ENCODE measurements around the gene ENPP4.
A peak's percentile ranks its signal among the peaks of the same experiment; 100 is the strongest.
"Not testable (repeated sequence)": the region's sequence is repeated elsewhere in the genome, so short reads cannot be mapped to it uniquely, and the experiment has no call there.

Gene ENPP4, protein sequence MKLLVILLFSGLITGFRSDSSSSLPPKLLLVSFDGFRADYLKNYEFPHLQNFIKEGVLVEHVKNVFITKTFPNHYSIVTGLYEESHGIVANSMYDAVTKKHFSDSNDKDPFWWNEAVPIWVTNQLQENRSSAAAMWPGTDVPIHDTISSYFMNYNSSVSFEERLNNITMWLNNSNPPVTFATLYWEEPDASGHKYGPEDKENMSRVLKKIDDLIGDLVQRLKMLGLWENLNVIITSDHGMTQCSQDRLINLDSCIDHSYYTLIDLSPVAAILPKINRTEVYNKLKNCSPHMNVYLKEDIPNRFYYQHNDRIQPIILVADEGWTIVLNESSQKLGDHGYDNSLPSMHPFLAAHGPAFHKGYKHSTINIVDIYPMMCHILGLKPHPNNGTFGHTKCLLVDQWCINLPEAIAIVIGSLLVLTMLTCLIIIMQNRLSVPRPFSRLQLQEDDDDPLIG

DNA sequence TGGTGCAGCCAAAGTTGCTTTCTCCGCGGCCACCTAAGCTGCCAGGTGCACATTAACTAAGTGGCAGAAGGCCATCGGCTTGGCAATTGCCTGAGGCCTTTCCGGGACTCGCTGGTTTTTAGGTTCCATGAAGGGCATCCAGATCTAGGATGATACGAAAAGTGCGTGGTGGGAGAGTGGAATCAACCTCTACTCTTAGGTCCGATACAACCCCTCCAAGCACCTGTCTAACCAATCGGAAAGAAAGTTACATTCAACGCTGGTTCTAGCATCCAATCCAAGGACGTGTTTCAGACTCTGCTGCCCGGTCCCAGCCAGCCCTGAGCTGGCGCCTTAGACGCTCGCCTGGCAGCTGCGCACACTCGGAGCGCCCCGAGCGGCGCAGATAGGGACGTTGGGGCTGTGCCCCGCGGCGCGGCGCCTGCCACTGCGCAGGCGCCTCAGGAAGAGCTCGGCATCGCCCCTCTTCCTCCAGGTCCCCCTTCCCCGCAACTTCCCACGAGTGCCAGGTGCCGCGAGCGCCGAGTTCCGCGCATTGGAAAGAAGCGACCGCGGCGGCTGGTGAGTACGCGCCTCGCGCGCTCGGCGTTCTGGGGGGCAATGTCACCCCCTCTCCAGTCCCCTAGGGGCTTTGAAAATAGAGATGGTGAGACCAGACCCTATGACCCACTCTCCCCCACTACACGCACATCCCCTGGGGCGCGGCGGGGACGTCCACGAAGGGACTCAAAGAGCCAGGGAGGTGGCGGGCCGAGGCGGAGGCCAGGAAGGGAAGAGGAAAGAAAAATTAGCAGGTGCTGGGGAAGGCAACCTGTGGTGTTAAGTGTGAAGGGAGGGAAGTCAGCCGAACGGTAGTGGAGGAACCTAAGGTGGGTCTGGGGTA lies at the start of gene ENPP4:
ENPP4 (plus strand) TSS at position 361 of the 883 bp plus-strand sequence. CDS start 9,595 bp downstream, outside the sequence.
- Histone ChIP-seq H3K27ac (peak within 1 kb of the TSS in 16 of 21 experiments; percentile 4 to 81 (median 60)), H3K4me3 (peak within 1 kb of the TSS; percentile 32 to 59 (median 52))

DNA sequence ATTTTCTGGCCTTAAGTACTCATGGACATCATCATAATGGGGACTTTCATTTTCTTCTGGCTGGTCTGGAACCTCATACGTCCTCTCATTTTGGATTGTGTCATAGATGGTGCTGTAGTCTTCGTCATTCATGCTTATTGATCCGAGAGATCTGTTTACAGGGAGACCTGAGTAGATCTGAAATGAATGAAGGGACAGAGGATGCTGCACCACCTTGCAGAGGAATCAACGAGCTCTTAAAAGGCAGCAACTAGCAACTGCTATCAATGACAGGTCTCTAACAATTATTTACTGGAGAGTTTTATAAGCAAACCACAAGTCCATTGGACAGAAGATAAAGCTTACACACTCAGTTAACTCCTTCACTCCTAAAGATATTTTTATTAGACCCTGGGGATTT lies 49.7 kb upstream of the ENPP4 start:
- no peak overlapping the region for H3K4me3 ChIP-seq
- H3K27ac ChIP-seq: no peak overlapping the region

DNA sequence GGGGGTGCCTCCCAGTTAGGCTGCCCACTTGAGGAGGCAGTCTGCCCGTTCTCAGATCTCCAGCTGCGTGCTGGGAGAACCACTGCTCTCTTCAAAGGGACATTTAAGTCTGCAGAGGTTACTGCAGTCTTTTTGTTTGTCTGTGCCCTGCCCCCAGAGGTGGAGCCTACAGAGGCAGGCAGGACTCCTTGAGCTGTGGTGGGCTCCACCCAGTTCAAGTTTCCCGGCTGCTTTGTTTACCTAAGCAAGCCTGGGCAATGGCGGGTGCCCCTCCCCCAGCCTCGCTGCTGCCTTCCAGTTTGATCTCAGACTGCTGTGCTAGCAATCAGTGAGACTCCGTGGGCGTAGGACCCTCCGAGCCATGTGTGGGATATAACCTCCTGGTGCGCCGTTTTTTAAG lies 44.1 kb upstream of the ENPP4 start:
- H3K4me3 ChIP-seq, H3K27ac ChIP-seq: not testable (repeated sequence)

DNA sequence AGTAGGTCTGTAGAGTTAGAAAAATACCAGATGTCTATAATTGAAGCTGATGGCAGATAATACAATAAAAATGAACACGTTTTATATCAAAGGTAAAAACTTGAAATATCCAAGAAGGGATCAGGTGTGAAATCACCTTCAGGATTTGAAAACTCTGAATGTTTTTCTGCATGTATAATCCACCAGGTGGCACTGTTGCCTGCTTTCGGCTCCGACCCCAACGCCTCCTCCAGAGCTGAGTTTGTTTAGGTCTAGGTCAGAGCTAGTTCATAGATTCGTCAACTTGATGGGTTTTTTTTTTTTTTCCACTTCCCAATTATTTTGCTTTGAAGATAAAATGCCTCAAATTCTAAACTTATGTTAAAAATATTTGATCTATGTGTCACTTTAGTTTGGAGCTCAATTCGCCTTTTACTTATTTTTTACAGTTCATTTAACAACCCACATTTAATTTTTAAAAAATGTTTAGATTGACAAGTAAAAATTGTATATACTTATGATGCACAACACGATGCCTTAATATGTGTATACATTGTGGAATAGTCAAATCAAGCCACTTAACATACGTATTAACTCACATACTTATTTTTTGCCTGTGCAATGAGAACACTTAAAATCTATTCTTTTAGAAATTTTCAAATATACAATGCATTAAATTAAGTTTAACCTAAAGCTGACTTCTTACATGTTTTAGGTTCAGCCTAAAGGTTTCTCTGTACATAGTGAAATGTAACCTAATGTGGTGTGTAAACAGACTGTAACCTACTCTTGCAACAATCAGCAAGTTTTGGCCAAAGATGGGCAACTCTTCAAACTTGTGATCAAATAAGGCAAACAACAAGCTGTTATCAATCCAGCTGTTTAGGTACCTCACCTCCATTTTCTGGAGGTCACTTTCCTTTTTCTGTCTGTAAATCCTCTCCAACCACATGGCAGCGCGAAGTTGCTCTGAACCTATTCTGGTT lies 39.4 kb upstream of the ENPP4 start:
- H3K27ac ChIP-seq: no peak overlapping the region
- no peak overlapping the region for H3K4me3 ChIP-seq

DNA sequence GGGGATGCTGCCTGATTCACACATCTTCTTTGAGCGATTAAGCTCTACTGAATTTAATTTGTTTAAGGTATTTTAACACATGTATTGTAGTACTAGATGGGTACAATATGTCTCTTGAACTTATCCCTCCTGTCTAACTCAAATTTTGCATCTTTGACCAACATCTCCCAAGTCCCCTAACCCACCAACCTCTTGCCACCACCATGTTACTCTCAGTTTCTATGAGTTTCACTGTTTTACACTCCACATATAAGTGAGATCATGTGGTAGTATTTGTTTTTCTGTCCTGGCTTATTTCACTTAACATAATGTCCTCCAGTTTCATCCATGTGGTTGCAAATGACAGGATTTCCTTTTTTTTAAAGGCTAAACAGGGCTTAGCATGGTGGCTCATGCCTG lies 38.7 kb upstream of the ENPP4 start:
- H3K27ac ChIP-seq: no peak overlapping the region
- no peak overlapping the region for H3K4me3 ChIP-seq

DNA sequence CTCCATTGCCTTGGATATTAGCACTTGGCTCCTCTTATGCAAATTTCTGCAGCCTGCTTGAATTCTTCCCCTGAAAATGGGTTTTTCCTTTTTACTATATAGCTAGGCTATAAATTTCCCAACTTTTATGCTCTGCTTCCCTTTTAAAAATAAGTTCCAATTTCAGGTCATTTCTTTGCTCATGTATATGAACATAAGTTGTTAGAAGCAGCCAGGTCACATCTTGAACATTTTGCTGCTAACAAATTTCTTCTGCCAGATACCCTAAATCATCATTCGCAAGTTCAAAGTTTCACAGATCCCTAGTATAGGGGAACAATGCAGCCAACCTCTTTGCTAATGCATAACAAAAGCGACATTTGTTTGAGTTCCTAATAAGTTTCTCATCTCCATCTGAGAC lies 34.5 kb upstream of the ENPP4 start:
- Histone ChIP-seq H3K4me3 (no peak overlapping the region), H3K27ac (no peak overlapping the region)

DNA sequence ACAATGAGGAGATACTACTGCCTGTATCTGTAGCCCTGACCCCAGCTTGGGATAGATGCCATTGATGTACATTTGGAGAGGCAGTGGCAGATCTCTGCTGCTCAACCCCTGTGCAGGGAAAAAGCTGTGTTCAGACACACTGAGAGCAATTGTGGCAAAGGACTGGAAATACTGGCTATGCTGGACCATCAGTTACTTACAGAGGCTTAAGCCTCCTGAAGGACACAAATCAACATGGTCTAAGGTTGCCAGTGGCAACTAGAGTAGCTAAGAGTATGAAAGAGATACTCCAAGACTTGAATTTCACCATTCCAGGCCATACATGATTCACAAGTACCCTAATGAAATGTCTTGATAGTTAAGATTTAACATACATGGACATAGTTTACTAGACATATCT lies 32.4 kb upstream of the ENPP4 start:
- Histone ChIP-seq H3K4me3 (no peak overlapping the region), H3K27ac (no peak overlapping the region)

DNA sequence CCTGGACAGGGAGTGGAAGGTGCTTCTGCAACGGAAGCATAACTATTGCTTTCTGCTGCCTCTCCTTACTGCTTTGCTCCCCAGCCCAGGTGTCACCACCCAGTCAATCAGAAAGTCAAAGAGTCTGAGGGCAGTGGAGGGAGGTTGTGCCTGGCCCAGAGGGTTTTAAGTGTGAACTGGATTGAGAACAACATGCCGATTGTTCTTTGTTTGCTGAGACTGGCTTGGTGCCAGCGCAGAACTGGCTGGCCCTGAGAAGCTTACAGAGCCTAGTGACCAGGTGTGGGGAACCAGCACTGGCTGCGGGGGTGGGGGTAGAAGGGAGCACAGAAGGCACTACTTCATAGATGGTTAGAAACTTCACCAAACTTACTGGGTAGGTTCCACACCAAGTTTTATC lies 31.1 kb upstream of the ENPP4 start:
- no peak overlapping the region for H3K27ac ChIP-seq

DNA sequence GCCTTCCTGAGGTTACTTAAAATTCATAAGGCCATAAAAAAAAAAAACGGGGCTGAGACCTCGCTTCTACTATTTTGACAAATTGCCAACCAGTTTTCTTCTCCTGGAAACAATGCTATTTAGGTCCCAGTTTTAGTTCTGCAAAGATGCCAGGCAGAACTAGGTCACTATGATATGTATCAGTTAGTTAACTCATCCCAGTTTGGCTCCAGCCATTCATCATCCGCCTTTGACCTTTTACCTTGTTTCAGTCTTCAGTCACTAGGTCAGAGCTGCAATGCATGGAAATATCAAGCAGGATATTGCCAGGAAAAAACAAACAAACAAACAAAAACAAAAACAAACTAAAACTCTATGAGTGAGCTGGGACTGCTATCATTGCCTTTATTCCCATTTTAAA lies 29.8 kb upstream of the ENPP4 start:
- Histone ChIP-seq H3K27ac (no peak overlapping the region), H3K4me3 (no peak overlapping the region)

More for the DNA sequence above, 31.1 kb upstream of the ENPP4 start:
- no peak overlapping the region for H3K4me3 ChIP-seq

DNA sequence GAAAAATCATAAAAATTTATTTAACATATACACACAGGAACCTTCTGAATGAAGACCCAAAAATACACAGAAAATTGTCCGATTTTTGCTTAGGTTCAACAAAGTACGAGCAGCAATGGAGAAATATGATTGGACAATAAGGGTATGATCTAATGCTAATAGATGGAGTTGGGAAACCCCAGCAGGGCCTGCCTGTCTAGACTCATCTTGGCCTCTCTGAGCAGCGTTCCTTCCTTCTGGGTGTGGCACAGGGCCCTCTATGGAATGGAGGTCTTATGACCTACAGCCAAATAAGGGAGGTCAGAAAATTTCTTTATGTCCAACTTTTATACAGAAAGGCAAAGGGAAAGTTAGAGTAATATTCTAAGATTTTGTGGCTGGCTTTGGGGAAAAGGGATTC lies 27.7 kb upstream of the ENPP4 start:
- Histone ChIP-seq H3K27ac (no peak overlapping the region), H3K4me3 (no peak overlapping the region)

DNA sequence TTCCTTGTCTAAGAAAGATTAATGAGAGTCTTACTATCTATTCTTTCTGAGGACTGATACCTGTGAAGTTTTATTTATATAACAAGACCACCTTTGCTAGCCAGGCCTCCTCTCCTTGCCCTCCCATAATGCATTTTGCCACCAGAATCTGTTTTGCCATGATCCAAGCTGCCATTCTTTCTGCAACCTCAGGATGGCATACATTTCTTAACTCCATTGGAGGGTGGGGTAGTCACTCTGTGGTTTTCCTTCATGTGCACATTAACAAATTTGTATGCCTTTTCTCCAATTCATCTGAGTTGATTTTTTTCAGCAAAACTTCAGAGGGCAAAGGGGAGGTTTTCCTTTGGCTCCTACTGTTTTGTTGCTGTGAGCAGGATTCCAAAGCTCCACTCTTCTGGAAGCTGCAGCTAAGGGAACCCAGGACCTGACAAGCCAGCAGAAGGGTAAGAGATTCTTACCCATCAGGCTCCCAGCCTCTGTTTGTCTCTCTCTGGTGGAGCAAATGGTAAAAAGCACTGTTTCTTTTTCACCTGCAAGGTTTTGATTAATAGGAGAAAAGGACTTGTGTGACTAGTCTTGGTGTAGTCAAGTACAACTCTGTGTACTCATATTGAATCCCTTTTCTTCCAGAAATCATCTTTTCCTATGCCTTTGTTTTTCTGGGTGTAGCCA lies 26.2 kb upstream of the ENPP4 start:
- no peak overlapping the region for H3K27ac ChIP-seq
- no peak overlapping the region for H3K4me3 ChIP-seq

DNA sequence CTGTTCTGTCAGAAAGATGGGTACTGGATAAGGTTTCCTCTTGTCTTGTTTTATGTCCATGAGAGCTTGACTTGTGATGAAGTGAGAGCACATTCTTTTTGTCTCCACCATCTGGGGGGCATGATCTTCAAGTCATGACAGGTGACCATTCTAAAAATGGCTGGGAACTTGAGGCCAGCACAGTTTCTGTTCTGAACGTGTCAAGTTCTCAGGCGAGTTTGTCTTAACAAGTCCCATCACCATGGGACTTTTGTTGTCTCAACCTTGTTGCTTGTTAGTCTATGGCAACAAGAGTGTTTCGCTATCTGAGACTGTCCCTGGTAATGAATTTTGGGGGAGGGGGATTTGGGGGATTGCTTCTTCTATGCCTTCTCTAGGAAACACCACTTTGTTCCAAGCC lies 25.6 kb upstream of the ENPP4 start:
- Histone ChIP-seq H3K27ac (no peak overlapping the region), H3K4me3 (no peak overlapping the region)

DNA sequence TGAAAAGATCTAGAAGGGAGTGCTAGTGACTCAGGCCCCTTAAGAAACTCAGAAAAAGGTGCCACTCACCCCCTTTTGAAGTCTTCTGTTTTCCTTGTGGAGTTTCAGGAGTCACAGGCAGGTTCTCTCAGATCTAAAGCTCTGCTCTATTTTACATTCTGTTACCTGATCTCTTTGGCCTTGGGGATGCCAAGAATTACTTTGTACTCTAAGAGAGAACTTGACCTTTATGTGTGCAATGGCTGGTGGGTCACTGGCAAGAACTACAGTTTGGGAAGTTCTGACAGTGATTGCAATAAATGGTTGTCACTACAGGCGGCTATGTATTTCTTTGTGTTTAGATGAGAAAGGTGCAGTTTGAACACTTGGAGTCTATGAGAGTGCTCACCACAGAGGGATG lies 24.2 kb upstream of the ENPP4 start:
- Histone ChIP-seq H3K4me3 (no peak overlapping the region), H3K27ac (no peak overlapping the region)

DNA sequence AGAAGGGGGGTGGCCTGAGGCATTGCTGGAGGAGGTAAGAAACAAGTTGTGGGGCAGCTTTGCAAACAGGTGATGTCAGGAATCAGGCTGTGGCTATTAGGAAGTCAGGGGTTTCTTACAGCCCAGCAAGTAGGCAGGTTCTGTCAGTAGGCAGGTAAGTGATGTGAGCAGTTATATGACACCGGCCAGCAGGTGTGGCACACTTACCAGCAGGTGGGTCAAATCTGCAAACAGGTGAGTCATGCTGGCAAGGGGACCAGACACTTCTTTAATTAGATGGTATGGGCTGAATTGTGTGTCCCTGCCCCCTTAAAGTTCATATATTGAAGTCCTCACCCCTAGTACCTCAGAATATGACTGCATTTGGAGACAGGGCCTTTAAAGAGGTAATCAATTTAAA lies 16.4 kb upstream of the ENPP4 start:
- no peak overlapping the region for H3K4me3 ChIP-seq
- no peak overlapping the region for H3K27ac ChIP-seq

DNA sequence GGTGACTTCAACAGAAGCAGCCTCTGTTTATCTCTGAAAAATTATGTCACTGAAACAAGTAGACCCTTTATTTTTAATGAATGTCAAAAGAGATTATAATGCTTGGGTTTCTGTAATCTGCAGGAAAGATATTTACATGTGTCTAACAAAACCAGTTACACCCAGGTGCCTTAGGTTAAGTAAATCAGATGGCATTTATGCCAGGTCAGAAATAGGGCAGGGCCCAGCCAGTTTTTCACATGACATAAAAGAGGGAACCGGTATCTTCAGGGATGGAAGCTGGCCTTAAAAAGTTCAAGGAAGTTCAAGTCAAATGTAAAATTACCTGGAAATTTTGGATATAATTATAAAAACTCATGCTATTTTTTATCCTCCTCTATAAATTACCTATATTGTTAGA lies 14.2 kb upstream of the ENPP4 start:
- Histone ChIP-seq H3K4me3 (no peak overlapping the region), H3K27ac (no peak overlapping the region)

DNA sequence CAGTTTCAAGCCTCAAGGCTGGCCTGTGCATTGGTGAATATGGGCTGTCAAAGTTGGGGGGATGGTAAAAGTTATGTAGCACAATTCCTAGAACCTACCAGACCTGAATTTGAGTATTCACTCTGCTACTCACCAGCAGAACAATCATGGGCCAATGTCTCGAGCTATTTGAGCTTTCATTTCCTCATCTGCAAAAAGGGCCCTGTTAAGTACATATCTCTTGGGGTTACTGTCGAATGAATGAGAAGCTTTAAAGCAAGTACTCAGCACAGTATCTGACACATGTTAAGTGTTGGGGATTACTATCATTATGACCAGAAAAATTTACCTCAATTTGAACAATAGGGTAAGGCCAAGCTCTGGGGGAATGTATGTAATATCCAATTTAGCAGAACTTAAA lies 13.5 kb upstream of the ENPP4 start:
- H3K4me3 ChIP-seq: no peak overlapping the region
- H3K27ac ChIP-seq: no peak overlapping the region

DNA sequence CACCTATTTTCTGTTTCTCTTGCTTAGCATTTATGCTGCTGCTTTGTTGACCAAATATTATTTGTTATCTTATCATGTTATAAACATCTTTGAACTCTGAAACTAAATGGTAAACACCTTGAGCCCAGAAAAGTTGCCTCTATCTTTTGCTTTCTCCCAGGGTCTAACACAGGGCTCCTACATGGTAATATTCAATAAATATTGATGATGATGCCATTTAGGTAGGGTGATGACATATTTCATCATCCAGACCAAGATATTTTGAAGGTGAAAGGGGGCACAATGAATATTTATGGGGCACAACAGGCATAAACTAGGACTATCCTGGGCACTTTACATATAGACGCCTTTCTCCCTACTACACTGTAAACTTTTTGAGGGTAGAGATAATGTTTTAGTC lies 11.6 kb upstream of the ENPP4 start:
- no peak overlapping the region for H3K4me3 ChIP-seq
- H3K27ac ChIP-seq: no peak overlapping the region

DNA sequence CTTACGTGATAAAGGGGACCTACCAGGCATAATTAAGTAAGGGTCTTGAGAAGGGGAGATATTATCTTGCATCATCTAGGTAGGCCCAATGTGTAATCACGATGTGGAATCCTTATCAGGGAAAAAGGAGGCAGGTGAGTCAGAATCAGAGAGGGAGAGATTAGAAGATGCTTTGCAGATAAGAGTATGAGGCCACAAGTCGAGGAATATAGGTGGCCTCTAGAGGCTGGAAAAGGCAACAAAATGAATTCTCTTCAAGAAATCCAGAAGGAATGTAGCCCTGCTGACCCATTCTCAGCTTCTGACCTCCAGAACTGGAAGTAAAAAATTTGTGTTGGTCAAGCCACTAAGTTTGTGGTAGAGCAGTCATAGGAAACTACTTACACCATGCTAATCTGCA lies 11.0 kb upstream of the ENPP4 start:
- H3K4me3 ChIP-seq: no peak overlapping the region
- no peak overlapping the region for H3K27ac ChIP-seq

DNA sequence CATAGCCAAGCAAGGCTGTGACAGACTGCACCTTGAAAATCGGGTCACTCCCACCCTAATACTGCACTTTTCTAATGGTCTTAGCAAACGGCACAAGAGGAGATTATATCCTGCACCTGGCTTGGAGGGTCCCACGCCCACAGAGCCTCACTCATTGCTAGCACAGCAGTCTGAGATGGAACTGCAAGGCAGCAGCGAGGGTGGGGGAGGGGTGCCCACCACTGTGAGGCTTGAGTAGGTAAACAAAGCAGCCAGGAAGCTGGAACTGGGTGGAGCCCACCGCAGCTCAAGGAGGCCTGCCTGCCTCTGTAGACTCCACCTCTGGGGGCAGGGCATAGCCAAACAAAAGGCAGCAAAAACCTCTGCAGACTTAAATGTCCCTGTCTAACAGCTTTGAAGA lies 10.1 kb upstream of the ENPP4 start:
- H3K4me3 ChIP-seq: not testable (repeated sequence)

More for the DNA sequence above, 10.1 kb upstream of the ENPP4 start:
- H3K27ac ChIP-seq: not testable (repeated sequence)

All from skin epidermis (tissue), 12 donors.